ENCODE measurements around the gene TMEM63C. TPM values are rescaled to one million over a fixed set of nuclear protein-coding genes. Genes with fewer than 3 reads are reported as not detected.

The TMEM63C gene
- total RNA-seq, 2 donors from 2014 or later, result 1.1 to 1.6 TPM

DNA sequence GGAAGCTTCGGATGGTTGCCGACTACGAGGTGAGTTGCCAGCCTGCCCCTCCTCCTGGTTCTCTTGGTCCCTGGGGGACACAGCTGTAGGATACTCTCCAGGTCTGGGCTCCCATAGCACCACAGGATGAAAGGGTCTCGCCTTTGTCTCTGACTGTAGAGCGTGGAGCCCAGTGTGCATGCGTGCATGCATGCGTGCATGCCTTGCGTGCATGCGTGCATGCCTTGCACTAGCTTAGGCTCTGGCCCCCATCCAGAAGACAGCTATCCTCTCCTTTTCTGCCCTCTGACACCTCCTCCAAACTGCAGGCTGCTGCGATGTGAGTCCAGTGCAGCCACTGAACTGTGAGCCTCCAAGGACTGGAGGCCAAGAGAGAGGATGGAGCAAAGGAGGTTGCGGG, 70.3 kb downstream of the TMEM63C start:
- no peak for DNase-seq
- Histone ChIP-seq H3K9me3 (ENCODE audit: control insufficient read depth, low read length) (no peaks in the 10 kb centered on the region), H3K36me3 (ENCODE audit: control insufficient read depth, insufficient read depth, low read length) (no peaks in the 10 kb centered on the region), H3K27me3 (ENCODE audit: control insufficient read depth, insufficient read depth, low read length, poor library complexity, severe bottlenecking) (no peaks in the 10 kb centered on the region), H3K4me1 (ENCODE audit: control insufficient read depth, insufficient read depth, low read length) (no peaks in the 10 kb centered on the region), H3K9ac (ENCODE audit: extremely low read depth, low read length, poor library complexity, severe bottlenecking) (no peak overlapping the region), H3K4me3 (ENCODE audit: low read length) (no peak overlapping the region), H3K27ac (ENCODE audit: low read depth, low read length) (no peak overlapping the region)
- WGBS, 2 experiments (ENCODE audit: insufficient coverage in 1 of 2, insufficient read length in 1 of 2), result 93 to 96% methylated on average over 10 to 11 of the region's 11 CpGs
- TF ChIP-seq, protein P1, sequence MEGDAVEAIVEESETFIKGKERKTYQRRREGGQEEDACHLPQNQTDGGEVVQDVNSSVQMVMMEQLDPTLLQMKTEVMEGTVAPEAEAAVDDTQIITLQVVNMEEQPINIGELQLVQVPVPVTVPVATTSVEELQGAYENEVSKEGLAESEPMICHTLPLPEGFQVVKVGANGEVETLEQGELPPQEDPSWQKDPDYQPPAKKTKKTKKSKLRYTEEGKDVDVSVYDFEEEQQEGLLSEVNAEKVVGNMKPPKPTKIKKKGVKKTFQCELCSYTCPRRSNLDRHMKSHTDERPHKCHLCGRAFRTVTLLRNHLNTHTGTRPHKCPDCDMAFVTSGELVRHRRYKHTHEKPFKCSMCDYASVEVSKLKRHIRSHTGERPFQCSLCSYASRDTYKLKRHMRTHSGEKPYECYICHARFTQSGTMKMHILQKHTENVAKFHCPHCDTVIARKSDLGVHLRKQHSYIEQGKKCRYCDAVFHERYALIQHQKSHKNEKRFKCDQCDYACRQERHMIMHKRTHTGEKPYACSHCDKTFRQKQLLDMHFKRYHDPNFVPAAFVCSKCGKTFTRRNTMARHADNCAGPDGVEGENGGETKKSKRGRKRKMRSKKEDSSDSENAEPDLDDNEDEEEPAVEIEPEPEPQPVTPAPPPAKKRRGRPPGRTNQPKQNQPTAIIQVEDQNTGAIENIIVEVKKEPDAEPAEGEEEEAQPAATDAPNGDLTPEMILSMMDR (conservative IDR thresholded peaks at IDR 0.05), result no peak
- Mint-ChIP-seq H3K27me3 (ENCODE audit: insufficient read depth) (no peaks in the 10 kb centered on the region), H3K27ac (no peak overlapping the region), H3K36me3 (ENCODE audit: low read depth) (no peaks in the 10 kb centered on the region), H3K4me3 (no peak overlapping the region), H3K4me1 (no peaks in the 10 kb centered on the region), H3K9me3 (no peaks in the 10 kb centered on the region)

DNA sequence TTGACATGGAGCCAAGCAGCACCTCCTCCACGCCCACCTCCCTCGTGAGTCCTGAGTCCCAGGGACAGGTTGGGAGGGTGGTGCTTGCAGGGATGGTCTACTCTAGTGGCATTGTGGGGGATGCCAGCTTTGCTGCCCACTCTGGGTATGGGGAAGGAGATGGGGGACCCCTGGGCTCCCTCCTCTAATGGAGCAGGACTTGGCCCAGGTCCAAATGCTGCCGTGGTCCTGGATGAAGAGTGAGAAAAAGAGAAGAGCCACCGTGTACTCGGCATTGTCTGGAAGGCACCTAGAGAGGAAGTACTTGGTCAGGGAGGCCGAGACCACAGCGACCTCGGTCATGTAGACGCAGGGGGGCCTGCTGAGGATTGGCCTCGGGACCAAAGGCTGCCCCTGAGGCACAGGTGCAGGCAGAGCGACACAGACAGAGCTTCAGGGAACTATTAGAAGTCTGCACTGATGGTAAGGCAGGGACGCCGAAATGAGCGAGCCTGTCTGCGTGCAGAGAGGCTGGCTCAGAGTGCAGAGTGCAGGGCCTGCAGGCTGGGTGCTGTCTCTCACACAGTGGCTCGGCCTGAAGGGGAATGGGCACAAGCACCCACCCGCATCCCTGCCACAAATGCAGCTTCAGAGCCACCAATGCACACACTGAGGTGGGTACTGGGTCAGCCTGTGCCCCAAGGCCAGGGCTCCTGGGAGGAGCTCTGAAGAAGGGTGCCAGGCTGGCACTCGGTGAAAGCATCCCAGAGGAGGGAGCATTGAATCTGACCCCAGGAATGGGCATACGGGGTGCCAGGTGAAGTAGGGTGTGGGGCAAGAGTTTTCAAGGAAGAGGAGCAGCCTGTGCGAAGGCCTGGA, 72.0 kb downstream of the TMEM63C start:
- Mint-ChIP-seq H3K36me3 (ENCODE audit: low read depth) (no peaks in the 10 kb centered on the region), H3K9me3 (no peaks in the 10 kb centered on the region), H3K27me3 (ENCODE audit: insufficient read depth) (no peaks in the 10 kb centered on the region), H3K4me3 (no peak overlapping the region), H3K4me1 (no peaks in the 10 kb centered on the region), H3K27ac (no peak overlapping the region)
- DNase-seq, result no peak
- Histone ChIP-seq H3K36me3 (ENCODE audit: control insufficient read depth, insufficient read depth, low read length) (no peaks in the 10 kb centered on the region), H3K9me3 (ENCODE audit: control insufficient read depth, low read length) (no peaks in the 10 kb centered on the region), H3K9ac (ENCODE audit: extremely low read depth, low read length, poor library complexity, severe bottlenecking) (no peak overlapping the region), H3K4me1 (ENCODE audit: control insufficient read depth, insufficient read depth, low read length) (no peaks in the 10 kb centered on the region), H3K4me3 (ENCODE audit: low read length) (no peak overlapping the region), H3K27me3 (ENCODE audit: control insufficient read depth, insufficient read depth, low read length, poor library complexity, severe bottlenecking) (no peaks in the 10 kb centered on the region), H3K27ac (ENCODE audit: low read depth, low read length) (no peak overlapping the region)
- TF ChIP-seq, protein P1 (conservative IDR thresholded peaks at IDR 0.05), result no peak
- 88 to 91% methylated on average over 14 to 20 of the region's 20 CpGs for WGBS, 2 experiments (ENCODE audit: insufficient coverage in 1 of 2, insufficient read length in 1 of 2)

DNA sequence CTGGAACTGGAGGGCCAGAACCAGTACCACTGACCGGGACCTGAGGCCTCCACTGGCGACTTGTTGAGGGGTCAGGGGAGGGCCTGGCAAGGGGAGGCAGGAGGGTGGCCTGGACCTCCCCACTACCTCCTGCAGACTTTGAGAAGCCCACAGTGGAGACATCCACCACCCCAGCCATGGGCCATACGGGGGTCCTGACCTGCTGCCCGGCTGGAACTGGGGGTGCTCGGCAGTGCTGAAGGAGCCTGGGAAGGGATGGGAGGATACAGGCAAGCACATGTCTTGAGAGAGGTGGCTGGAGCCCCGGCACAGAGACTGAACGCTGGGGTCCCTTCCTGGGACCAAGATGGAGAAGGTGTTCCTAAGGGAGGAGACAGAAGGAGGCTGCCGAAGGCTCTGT, 75.1 kb downstream of the TMEM63C start:
- Histone ChIP-seq H3K4me1 (ENCODE audit: control insufficient read depth, insufficient read depth, low read length) (no peaks in the 10 kb centered on the region), H3K9ac (ENCODE audit: extremely low read depth, low read length, poor library complexity, severe bottlenecking) (no peak overlapping the region), H3K27ac (ENCODE audit: low read depth, low read length) (no peak overlapping the region), H3K4me3 (ENCODE audit: low read length) (no peak overlapping the region), H3K36me3 (ENCODE audit: control insufficient read depth, insufficient read depth, low read length) (no peaks in the 10 kb centered on the region), H3K27me3 (ENCODE audit: control insufficient read depth, insufficient read depth, low read length, poor library complexity, severe bottlenecking) (no peaks in the 10 kb centered on the region), H3K9me3 (ENCODE audit: control insufficient read depth, low read length) (no peaks in the 10 kb centered on the region)
- no peaks in the 10 kb centered on the region for H3K36me3 Mint-ChIP-seq (ENCODE audit: low read depth)
- no peak overlapping the region for H3K4me3 Mint-ChIP-seq
- TF ChIP-seq, protein P1 (conservative IDR thresholded peaks at IDR 0.05), result no peak
- no peak overlapping the region for H3K27ac Mint-ChIP-seq
- no peak for DNase-seq
- H3K4me1 Mint-ChIP-seq, result peaks cover 4% of the 10 kb centered on the region
- 93 to 96% methylated on average over 3 to 8 of the region's 8 CpGs for WGBS, 2 experiments (ENCODE audit: insufficient coverage in 1 of 2, insufficient read length in 1 of 2)
- no peaks in the 10 kb centered on the region for H3K27me3 Mint-ChIP-seq (ENCODE audit: insufficient read depth)
- no peaks in the 10 kb centered on the region for H3K9me3 Mint-ChIP-seq

Data from endodermal cell (in vitro differentiated cells).